Right lobe of liver (tissue), 6 donors: ENCODE data around the gene ADGRA1. TPM values are rescaled to one million over a fixed set of nuclear protein-coding genes. Genes with fewer than 3 reads are reported as not detected.
"Not testable (repeated sequence)": the region's sequence is repeated elsewhere in the genome, so short reads cannot be mapped to it uniquely, and the experiment has no call there.

ENCODE experiments used
- ATAC-seq, 4 donors: fragments of 200-7000 bp; cut with Tn5 transposase; one replicate each; pipeline ENCODE4 v1.9.1; 2020; ENCODE audit warnings: mild to moderate bottlenecking in 4 of 4, moderate library complexity in 4 of 4
- DNase-seq, 3 donors: peaks; one replicate each; pipeline ENCODE4 v3.0.0-alpha.2; 2020
- H3K27ac ChIP-seq, 3 donors: fragments of 200-600 bp; one replicate each; pipeline ENCODE4 v1.8.0; 2022
- H3K27me3 ChIP-seq, 2 donors: fragments of 200-600 bp; one replicate each; pipeline ENCODE4 v1.8.0; 2022
- H3K36me3 ChIP-seq, 4 donors: fragments of 200-600 bp; sonication (generic) in 1 of 4; one replicate each; pipeline versions ENCODE4 v1.5.1 to v1.8.0; 2017 to 2022; ENCODE audit warnings: control low read depth in 1 of 4
- H3K4me1 ChIP-seq, 4 donors: fragments of 200-600 bp; sonication (generic) in 1 of 4; one replicate each; pipeline versions ENCODE4 v1.5.1 to v1.8.0; 2017 to 2022; ENCODE audit warnings: control low read depth in 1 of 4
- H3K4me3 ChIP-seq, 3 donors: fragments of 200-600 bp; one replicate each; pipeline ENCODE4 v1.8.0; 2022
- H3K9me3 ChIP-seq, 4 donors: fragments of 200-600 bp; sonication (generic) in 1 of 4; one replicate each; pipeline versions ENCODE4 v1.5.1 to v1.8.0; 2017 to 2022; ENCODE audit warnings: control low read depth in 1 of 4
- CTCF ChIP-seq, 4 donors: fragments of 200-600 bp in 3 of 4; fragments of 450-650 bp in 1 of 4; IDR thresholded peaks; one replicate each; pipeline versions ENCODE4 v1.5.1 to v1.8.0; 2016 to 2022; ENCODE audit warnings: antibody characterized with exemption in 4 of 4, mild to moderate bottlenecking in 2 of 4
- POLR2A ChIP-seq: fragments of 450-650 bp; IDR thresholded peaks from one replicate; pipeline ENCODE4 v1.6.1; 2017; ENCODE audit warnings: antibody characterized with exemption, mild to moderate bottlenecking
- whole genome bisulfite sequencing: methylation state at CpG from one replicate; pipeline ENCODE4 v1.1.6; 2018; ENCODE audit warnings: low coverage, low lambda C conversion rate; ENCODE audit not compliant: insufficient coverage; ENCODE audit errors: missing lambda C conversion rate; 5-methylcytosine and 5-hydroxymethylcytosine counted together
- intact Hi-C, 2 donors: fragments of 100-400 bp; cut with DNase I; formaldehyde crosslinking; loops; one replicate each; pipeline versions ENCODE4 v1.11.2 to v1.14.1; 2022
- total RNA-seq, 6 experiments: library from RNA; depleted of rRNA in 2 of 6; stranded (reverse); fragments of >200 nt in 2 of 6; fragmentation: NEBNext Ultra II Directional in 3 of 6; extraction: Animal tissue kit (Norgen Biotek cat#: 25700) in 3 of 6; gene quantifications; one replicate each; pipeline versions ENCODE4 v1.1.0 to v1.2.4, GENCODE V29; 2016 to 2023
- donor health status: DM: no; HTN: yes; CAD: no.
- donor health status: DM: no; HTN: no; CAD: no.
- donor health status: DM: no; HTN: no; CAD: no.
- donor health status: DM: no; HTN: yes; CAD: no.
- donor health status: DM: no; HTN: yes; CAD: no.

The ADGRA1 gene
- total RNA-seq, 6 experiments from 2014 or later = 0.10 to 0.46 (median 0.16) TPM; not detected in 1

GRCh38 chr10:133174689-133175263, 87.1 kb downstream of the ADGRA1 start:
- Histone ChIP-seq H3K9me3 (no peaks in the 10 kb centered on the region), H3K27ac (no peak overlapping the region), H3K4me1 (no peaks in the 10 kb centered on the region), H3K27me3 (no peaks in the 10 kb centered on the region), H3K4me3 (no peak overlapping the region), H3K36me3 (no peaks in the 10 kb centered on the region)
- TF ChIP-seq CTCF (IDR thresholded peaks at IDR 0.05) = no peak
- TF ChIP-seq POLR2A = no peak
- intact Hi-C loops = no loop called here
- no peak for DNase-seq
- WGBS = 40% methylated on average over 3 of the region's 3 CpGs
- ATAC-seq = no peak

- H3K4me3 ChIP-seq, H3K36me3 ChIP-seq, H3K4me1 ChIP-seq, H3K27me3 ChIP-seq, H3K9me3 ChIP-seq, H3K27ac ChIP-seq, ATAC-seq, intact Hi-C loops: not testable (repeated sequence)
- DNase-seq = peak in 1 of 3 donors; percentile 10
- 76% methylated on average over 4 of the region's 4 CpGs for WGBS
Measured at GRCh38 chr10:133175624-133176023, 87.9 kb downstream of the ADGRA1 start.

- no CpG with 5 or more reads among the region's 4 CpGs for WGBS
- H3K4me1 ChIP-seq = no peaks in the 10 kb centered on the region
- H3K36me3 ChIP-seq = no peaks in the 10 kb centered on the region
- H3K9me3 ChIP-seq = no peaks in the 10 kb centered on the region
- H3K27ac ChIP-seq = no peak overlapping the region
- peak in 2 of 3 donors; percentile 26 to 33 for DNase-seq
- intact Hi-C loops = no loop called here
- TF ChIP-seq CTCF (IDR thresholded peaks at IDR 0.05) (no peak), POLR2A (no peak)
- no peak overlapping the region for H3K4me3 ChIP-seq
- H3K27me3 ChIP-seq = no peaks in the 10 kb centered on the region
- ATAC-seq = no peak
Measured at GRCh38 chr10:133176546-133176945, 88.8 kb downstream of the ADGRA1 start.

GRCh38 chr10:133177380-133178157, 89.8 kb downstream of the ADGRA1 start:
- Histone ChIP-seq H3K9me3 (no peaks in the 10 kb centered on the region), H3K27ac (no peak overlapping the region), H3K36me3 (no peaks in the 10 kb centered on the region), H3K27me3 (no peaks in the 10 kb centered on the region), H3K4me1 (no peaks in the 10 kb centered on the region), H3K4me3 (no peak overlapping the region)
- DNase-seq = no peak
- TF ChIP-seq POLR2A (no peak), CTCF (IDR thresholded peaks at IDR 0.05) (no peak)
- intact Hi-C loops = no loop called here
- 82% methylated on average over 10 of the region's 12 CpGs for WGBS
- no peak for ATAC-seq

GRCh38 chr10:133178357-133179127, 90.8 kb downstream of the ADGRA1 start:
- Histone ChIP-seq H3K9me3 (no peaks in the 10 kb centered on the region), H3K36me3 (no peaks in the 10 kb centered on the region), H3K4me1 (no peaks in the 10 kb centered on the region), H3K4me3 (no peak overlapping the region), H3K27me3 (no peaks in the 10 kb centered on the region), H3K27ac (no peak overlapping the region)
- DNase-seq = peak in 1 of 3 donors; percentile 31
- WGBS = 81% methylated on average over 18 of the region's 29 CpGs
- no peak for ATAC-seq
- intact Hi-C loops = no loop called here
- TF ChIP-seq POLR2A = no peak
- TF ChIP-seq CTCF (IDR thresholded peaks at IDR 0.05) = no peak
